Ammon's horn (tissue), 1 donor: ENCODE measurements around the gene FBXO47.

ENCODE experiments used
- DNase-seq: peaks from one replicate; pipeline ENCODE4 v3.0.0-alpha.2; 2016; ENCODE audit warnings: low spot score

FBXO47 gene

DNA sequence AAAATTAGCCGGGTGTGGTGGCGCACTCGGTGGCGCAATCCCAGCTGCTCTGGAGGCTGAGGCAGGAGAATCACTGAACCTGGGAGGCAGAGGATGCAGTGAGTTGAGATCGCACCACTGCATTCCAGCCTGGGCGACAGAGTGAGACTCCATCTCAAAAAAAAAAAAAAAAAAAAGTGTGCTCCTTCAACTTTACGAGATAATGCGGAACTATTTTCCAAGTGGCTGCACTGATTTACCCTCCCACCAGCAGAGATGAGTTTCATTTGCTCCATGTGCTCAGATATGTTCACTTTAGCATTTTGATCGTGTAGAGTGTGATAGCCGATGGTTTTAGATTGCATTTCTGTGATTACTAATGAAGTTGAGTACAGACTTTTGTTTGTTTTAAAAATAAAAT lies 61.8 kb downstream of the FBXO47 start:
- DNase-seq: no peak

DNA sequence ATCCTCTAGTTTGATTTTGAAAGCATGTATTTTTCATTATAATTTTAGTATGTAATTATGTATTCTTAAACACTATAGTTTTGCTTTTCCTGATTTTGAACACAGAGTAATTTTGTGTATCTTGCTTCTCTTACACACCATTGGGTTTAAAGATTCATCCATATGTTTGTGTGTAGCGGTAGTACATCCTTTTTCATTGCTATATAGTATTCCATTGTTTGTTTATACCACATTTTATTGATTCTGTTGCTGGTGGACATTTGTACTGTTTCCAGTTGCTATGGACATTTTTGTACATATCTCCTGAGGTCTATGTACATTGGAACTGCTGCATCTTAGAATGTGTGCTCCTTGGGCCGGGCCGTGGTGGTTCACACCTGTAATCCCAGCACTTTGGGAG lies 62.3 kb downstream of the FBXO47 start:
- no peak for DNase-seq

DNA sequence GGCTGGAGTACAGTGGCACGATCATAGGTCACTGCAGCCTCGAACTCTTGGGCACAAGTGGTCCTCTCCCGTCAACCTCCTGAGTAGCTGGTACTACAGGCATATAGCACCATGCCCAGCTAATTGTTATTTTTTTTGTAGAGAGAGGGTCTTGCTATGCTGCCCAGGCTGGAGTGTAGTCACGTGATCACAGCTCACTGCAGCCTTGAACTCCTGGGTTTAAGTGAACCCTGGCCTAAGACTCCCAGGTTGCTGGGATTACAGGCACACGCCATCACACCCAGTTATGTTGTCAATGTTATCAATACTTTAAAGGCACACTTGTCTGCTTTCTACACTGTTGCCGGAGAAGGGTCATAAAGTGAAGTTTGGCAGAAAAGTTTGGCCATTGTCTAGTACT lies 63.8 kb downstream of the FBXO47 start:
- DNase-seq: no peak

DNA sequence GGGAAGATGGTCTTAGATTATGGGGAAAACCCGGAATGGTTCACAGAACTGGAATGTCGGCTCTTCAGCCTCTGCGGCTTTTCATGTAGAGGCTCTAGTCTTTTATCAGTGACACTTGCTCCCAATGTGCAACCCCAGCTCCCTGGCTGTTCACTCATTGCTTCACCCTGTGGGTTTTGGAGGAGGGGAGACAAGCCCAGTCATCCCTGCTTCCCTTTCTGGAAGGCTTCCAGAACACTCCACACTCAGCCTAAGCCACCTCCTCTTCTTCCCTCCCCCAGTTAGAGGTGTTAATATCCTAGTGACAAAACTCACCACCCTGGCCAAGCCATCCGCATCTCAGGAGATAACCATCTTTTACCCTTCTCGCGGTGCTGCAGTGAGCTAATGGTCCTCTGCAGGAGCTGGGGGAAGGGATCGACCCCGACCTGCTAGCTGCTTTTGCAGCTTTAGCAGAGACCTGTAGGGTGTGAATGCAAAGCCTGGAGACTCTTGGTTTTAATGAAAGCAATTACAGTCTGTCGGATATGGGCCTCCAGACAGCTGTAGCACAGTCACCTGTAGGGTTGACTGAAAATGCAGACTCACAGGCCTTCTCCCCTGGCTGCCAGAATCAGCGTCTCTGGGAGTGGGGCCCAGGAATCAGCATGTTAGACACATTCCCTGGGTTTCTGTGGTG lies 66.1 kb downstream of the FBXO47 start:
- no peak for DNase-seq

DNA sequence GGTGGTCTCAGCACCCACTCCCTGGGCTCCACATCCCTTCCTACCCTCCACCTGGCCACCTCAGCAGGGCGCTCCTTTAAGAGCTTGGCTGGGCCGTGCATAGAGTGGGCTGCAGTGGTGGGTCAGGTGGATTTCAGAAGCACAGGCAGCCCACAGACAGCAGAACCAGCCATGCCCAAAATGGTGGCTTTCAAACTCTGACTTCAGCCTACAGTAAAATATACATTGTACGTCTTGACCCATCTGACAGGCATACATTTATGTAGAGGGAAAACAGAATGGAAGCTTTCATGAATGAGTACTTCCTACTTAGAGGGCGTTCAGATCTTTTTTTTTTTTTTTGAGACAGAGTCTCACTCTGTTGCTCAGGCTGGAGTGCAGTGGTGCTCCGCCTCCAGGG lies 67.8 kb downstream of the FBXO47 start:
- no peak for DNase-seq

DNA sequence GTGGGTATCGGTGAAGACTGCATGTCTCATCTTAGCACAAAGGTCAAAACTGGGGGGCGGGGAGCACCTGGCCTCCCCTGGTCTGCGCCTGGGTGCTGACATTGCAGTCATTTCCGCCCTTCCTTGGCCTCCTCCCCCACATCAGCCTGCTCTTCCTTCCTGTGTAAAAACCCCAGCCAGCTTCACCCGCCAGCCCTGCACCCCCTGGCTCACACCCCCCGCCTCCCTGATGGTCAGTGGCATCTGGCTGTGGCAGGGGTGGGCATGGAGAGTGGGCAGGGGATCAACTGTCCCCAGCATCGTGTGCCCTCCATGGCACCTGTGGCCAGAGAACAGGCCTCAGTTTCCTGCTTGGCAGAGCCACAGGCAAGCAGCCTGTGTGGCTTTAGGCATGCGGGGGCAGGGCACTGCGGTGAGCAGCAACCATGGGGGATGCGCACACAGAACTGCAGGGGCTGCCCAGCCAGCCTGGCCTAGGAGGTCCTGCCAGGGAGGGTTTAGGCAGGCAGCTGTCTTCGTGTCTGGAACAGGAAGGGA lies 68.3 kb downstream of the FBXO47 start:
- no peak for DNase-seq

DNA sequence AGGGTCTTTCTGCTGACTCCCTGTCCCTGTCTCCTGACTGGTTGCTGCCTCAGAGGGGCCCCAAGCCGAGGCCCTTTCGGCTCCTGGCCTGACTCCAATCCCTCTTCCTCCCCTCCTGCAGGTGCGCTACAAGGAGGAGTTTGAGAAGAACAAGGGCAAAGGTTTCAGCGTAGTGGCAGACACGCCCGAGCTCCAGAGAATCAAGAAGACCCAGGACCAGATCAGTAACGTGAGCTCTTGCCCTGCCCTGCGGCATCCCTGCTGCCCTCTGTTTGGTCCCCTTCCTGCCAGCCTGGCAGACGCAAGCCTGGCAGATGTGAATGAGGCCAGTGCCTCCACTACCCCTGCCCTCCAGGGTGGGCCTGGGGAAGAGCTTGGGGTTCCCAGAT lies 68.9 kb downstream of the FBXO47 start:
- no peak for DNase-seq

DNA sequence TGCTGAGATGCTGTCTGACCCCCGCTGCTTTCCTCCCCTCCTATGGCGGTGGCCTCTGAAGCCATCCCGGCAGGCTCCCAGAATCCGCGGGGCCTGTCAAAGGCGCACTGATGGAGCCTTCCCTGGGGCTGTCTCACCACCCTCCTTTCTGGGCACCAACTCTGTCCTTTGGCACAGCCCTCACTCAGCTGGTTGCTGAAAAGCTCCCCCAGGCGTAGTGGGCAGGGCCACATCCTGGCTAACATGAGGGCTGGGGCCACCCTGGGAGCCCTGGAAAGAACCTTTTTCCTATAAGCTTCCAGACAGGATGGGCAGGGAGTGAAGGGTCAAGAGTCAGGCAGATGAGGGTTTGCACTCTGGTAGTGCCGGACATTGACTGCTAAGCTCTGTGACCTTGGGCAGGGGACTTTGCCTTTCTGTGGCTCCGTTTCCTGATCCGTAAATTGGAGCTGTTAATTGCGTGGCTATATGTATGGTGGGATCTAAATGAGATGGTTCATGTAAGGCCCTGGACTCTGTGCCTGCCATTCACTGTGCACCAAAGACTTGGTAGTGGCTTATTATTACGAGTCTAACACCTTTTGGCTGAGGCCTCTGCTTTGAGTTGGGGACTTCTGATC lies 69.4 kb downstream of the FBXO47 start:
- DNase-seq: no peak

DNA sequence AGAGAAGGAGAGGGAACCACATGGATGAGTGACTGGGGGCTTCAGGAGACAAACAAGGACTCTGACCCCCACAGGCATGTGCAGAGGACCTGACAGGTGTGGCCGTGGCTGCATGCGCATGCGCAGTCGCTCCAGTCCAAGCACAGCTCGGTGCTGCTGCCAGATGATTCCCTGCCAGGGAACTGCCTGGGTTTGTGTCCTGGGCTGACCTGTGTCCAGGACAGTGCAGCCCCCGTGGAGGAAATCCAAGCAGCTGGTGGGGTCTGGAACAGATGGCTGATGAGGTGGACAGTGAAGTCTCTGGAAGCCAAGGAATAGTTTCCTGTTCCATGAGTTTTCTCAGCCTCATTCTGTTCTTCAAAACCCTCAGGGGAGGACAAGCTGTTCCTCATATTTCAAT lies 70.0 kb downstream of the FBXO47 start:
- DNase-seq: no peak

DNA sequence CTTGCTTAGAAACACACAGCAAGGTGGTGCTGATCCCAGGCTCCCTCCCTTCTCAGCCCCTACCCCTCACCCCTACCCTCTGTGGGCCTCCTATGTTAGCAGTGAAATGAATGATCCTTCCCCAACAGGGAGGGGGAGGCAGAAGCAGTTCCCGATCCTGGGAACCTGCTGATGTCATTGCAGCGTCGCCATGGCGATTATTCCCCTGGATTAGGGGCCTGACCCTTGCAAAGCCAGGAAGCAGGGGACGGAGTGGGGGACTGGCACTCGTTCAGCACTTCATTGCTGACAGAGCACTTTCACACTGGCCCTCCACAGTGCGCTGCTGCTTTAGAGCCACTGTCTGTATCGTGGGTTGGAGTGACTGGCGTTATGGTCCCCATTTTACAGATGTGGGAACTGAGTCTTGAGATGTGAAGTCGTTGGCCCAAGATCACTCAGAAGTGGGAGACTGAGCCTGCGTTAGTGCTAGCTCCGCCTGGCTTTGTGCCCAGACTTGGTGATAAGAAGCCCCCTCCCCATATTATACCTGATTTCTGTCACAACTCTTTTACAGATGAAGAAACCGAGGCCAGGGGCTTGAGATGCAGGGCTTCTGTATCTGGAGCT lies 70.8 kb downstream of the FBXO47 start:
- no peak for DNase-seq

DNA sequence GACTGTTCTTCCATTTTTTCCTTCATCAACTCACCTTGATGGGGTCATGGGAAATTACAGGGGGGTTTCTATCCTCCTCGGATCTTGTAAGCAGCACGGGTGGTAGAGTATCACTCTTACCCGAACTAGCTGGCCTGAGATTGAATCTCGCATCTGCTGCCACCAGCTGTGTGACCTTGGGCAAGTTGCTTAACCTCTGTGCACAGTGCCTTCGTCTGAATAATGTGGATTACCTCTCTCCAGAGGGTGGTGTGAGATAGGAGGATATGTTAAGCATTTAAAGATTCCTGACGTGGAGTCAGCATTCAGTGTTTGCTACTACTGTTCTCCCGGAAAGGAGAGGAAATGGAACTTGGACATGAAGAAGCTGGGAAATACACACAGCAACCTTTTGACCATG lies 72.9 kb downstream of the FBXO47 start:
- DNase-seq: no peak

DNA sequence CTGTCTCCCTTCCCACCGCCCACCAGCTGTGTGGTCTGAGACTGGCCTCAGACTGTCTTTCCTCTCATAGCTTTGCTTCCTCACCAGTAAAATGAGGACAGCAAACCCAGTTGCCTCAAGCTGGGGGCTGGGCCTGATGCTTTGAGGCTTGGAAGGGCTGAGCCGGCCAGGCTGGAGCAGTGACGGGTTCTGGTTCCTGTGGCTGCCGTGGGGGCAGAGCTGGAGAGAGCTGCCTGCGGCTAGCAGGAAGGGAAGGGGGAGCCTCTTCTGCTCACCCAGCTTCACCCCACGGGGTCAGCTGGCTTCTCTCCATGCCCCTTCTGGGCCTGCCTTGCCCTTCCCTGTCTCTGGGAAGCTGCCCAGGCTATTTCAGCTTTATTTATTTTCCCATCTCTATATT lies 73.6 kb downstream of the FBXO47 start:
- DNase-seq: peak; percentile 65

DNA sequence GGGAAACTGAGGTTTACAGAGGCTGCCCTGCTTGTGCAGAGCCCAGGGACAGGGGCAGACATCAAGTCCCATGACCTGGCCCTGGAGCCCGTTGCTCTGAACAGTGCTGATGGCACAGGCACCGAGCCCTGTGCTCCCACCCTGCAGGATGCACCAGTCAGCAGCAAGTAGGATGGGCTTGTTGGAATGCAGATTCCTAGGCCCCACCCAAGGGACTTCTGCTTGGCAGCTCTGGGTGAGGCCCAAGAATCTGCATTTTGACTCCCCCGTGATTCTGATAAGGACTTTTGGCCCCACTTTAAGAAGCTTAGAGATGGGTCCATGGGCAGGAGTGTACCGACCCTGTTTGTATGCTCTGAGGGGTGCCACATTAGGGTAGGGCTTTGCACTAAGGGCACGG lies 74.1 kb downstream of the FBXO47 start:
- no peak for DNase-seq

DNA sequence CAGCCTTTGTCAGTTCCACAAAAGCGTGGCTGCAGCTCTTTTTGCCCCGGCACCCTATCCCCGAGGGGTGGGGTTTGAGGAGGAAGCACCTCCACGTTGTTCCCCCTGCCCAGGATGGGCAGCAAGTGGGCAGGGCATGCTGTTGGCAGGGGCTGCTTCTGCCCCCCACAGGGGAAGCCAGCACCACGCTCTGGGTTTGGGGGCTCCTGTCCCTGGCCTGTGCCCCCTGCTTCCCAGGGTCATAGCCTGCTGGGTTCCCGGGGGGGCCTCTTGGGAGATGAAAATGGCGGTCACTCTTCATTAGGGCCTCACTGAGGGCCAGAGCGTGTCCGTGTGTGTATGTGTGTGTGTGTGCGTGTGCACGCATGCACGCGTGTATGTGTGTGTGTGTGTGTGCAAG lies 74.6 kb downstream of the FBXO47 start:
- no peak for DNase-seq

DNA sequence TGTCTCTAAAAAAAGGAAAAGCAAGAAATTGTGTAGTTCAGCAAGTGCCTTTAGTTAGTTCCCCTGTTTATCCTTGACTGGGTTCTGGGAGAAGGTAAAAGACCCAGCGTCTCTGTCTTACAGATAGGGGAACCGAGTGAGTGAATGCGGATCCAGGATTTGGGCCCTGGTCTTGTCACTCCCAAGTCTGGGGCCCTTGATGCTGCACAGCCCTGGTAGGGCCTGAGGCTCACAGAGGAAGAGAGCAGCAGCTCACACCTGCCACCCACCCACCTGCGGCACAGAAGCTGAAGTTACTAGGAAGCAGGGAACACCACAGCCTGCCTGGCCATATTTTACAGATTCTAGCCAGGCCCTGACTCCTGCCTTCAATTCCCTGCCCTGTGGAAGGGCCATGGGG lies 75.1 kb downstream of the FBXO47 start:
- no peak for DNase-seq

DNA sequence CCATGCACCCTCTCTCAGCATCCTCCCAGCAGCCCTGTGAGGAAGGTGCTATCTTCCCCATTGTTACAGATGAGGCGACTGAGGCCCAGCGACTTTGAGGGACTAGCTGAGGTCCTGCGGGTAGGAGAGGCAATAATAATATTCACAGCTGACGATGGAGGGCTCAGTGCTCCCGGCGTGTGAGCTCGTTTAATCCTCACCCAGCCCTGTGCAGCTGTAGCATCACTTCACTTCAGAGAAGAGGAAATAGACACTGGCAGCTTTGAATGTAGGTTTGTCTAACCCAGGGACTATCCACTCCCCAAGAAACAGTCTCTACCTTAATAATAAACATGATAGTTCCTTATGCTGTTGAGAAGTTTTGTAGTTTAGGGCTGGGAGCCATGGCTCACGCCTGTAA lies 75.8 kb downstream of the FBXO47 start:
- no peak for DNase-seq

DNA sequence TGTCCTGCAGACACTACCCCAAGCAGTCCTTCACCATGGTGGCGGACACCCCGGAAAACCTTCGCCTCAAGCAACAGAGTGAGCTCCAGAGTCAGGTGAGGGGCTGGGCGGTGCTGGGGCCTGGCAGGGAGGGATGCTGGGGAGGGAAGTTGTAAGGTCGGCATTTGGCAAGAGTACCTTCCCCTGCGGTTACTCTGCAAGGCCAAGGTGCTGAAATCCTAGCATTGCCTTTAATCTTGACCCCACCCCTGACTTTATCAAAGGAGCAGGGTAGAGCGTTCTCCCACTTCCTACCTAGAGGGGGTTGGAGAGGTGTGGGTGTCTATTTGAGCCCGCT lies 76.8 kb downstream of the FBXO47 start:
- no peak for DNase-seq

DNA sequence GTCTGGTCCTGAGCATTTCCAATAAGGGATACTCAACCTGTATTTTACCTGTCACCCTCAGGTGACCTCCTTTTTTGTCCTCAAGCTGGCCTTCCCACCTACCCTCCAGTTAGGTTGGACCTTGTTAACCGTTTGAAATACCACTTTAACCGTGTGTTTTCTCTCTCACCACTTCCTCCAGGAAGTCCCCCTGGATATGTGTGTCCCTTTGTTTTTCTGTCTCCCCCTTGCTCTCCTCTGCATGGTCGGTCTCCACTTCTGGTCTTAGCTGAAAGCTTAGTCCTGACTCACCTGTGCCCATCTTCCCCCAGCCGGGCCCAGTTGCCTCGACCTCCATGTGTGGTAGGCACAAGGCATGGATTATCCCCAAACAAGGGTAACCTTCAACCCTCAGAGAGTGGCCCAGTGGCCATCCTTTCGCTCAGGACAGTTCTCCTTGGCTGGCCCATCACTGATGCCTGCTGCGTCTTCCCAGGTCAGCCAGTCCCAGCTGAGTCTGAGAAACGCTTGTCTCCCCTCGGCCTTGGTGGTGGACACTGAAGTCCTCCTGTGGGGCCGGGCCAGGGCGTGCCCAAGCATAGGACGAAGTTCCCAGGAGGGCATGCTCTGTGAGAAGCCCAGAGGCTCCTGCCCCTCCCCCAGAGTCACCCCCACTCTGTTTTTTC lies 77.3 kb downstream of the FBXO47 start:
- no peak for DNase-seq

DNA sequence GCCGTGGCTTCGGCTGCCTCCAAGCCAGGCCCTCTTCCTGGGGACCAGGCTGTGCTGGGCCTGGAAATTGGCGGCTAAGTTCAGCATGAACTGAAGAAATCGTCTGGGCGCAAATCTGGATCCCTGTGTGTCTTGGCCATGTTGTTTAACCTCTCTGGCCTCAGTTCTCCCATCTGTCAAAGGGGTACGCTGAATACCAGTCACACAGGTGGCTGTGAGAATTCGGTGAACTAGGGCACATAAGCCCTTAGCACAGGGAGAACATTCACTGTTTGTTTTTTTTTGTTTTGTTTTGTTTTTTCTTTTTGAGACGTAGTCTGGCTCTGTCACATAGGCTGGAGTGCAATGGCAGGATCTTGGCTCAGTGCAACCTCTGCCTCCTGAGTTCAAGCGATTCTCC lies 78.4 kb downstream of the FBXO47 start:
- no peak for DNase-seq

DNA sequence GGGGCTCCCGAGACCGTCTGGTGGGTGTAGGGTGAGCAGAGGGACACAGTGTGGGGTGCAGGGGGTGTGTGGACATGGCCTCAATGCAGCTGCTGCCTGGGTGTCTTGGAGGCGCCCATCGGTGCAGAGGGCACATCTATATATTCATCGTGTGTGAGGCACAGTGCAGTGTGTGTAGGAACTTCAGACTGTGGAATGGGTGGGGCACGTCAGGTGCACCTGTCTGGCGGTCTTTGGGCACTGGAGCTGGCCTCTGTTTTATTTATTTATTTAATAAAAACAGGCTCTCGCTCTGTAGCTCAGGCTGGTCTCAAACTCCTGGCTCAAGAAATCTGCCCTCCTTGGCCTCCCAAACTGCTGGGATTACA lies 80.6 kb downstream of the FBXO47 start:
- no peak for DNase-seq
